ENCODE results near the gene HIC2. TPM values are rescaled to one million over a fixed set of nuclear protein-coding genes. Genes with fewer than 3 reads are reported as not detected.

HIC2 gene
- total RNA-seq, 1 experiment from 2014 or later, result 0.99 TPM

Other genes starting within 250 kb of the HIC2 start
- 0.03 and 1.3 TPM in 2 replicates for gene RIMBP3B, start 33.6 kb upstream of the HIC2 start, total RNA-seq (2014; rRNA removed; shearing (Covaris generic); ENCODE audit: low replicate concordance)
- 0.30 TPM in 1 of 2 replicates, not detected in the other for gene TMEM191C, start 50.0 kb downstream of the HIC2 start, total RNA-seq (2014; rRNA removed; shearing (Covaris generic); ENCODE audit: low replicate concordance)
- 0.30 and 0.49 TPM in 2 replicates for gene RIMBP3C, start 134.1 kb downstream of the HIC2 start, total RNA-seq (2014; rRNA removed; shearing (Covaris generic); ENCODE audit: low replicate concordance)
- gene UBE2L3, start 150.3 kb downstream of the HIC2 start, total RNA-seq (2014; rRNA removed; shearing (Covaris generic); ENCODE audit: low replicate concordance), result 35.8 and 37.1 TPM in 2 replicates
- gene YDJC, start 212.7 kb downstream of the HIC2 start, total RNA-seq (2014; rRNA removed; shearing (Covaris generic); ENCODE audit: low replicate concordance), result 70.3 and 78.4 TPM in 2 replicates
- not detected in 2 replicates for gene CCDC116, start 215.4 kb downstream of the HIC2 start, total RNA-seq (2014; rRNA removed; shearing (Covaris generic); ENCODE audit: low replicate concordance)
- 13.9 and 40.9 TPM in 2 replicates for gene SDF2L1, start 224.9 kb downstream of the HIC2 start, total RNA-seq (2014; rRNA removed; shearing (Covaris generic); ENCODE audit: low replicate concordance)
- gene PPIL2, start 248.6 kb downstream of the HIC2 start, total RNA-seq (2014; rRNA removed; shearing (Covaris generic); ENCODE audit: low replicate concordance), result 11.2 and 17.4 TPM in 2 replicates

All from MG63 (cell line).